Activated T-helper 2 cell treated with anti-CD3 and anti-CD28 coated beads, Interferon-gamma antibody, Interleukin-2, Interleukin-4, amounts not matched to agents 10 μg/mL and 5 μg/mL and 100 μg/mL, durations not matched to agents 14 hours and 24 hours and 36 hours (primary cell): ENCODE results near the gene CAPN8. TPM values are rescaled to one million over a fixed set of nuclear protein-coding genes. Genes with fewer than 3 reads are reported as not detected.
"Not testable (repeated sequence)": the region's sequence is repeated elsewhere in the genome, so short reads cannot be mapped to it uniquely, and the experiment has no call there.

Experiments used
- DNase-seq: peaks from one replicate; pipeline ENCODE4 v3.0.0; 2021; ENCODE audit warnings: low spot score
- H3K27ac Mint-ChIP-seq: one replicate; pipeline ENCODE4 v1.8.0; 2021; ENCODE audit warnings: mixed read lengths
- H3K27me3 Mint-ChIP-seq: one replicate; pipeline ENCODE4 v1.8.0; 2021; ENCODE audit warnings: low read depth, mixed read lengths
- H3K36me3 Mint-ChIP-seq: one replicate; pipeline ENCODE4 v1.8.0; 2021; ENCODE audit warnings: low read depth, mixed read lengths
- H3K4me1 Mint-ChIP-seq: one replicate; pipeline ENCODE4 v1.8.0; 2021; ENCODE audit warnings: low read depth, mixed read lengths
- H3K4me3 Mint-ChIP-seq: one replicate; pipeline ENCODE4 v1.8.0; 2021; ENCODE audit warnings: low read depth, mild to moderate bottlenecking, moderate library complexity, mixed read lengths
- H3K9me3 Mint-ChIP-seq: one replicate; pipeline ENCODE4 v1.8.0; 2021; ENCODE audit warnings: mixed read lengths
- intact Hi-C: fragments of 100-400 bp; cut with micrococcal nuclease; formaldehyde crosslinking; loops from one replicate; pipeline ENCODE4 v1.15.1; 2023
- total RNA-seq: library from RNA; stranded (reverse); gene quantifications from 2 replicates; pipeline ENCODE4 v1.2.3, GENCODE V29; 2022

The CAPN8 gene
- total RNA-seq, 1 donor from 2014 or later = not detected

- H3K27me3 Mint-ChIP-seq = no peaks in the 10 kb centered on the region
- H3K36me3 Mint-ChIP-seq = no peaks in the 10 kb centered on the region
- DNase-seq = no peak
- no peak overlapping the region for H3K27ac Mint-ChIP-seq
- H3K9me3 Mint-ChIP-seq = peaks cover 4% of the 10 kb centered on the region
- no peak overlapping the region for H3K4me3 Mint-ChIP-seq
- intact Hi-C loops = no loop called here
- H3K4me1 Mint-ChIP-seq = peaks cover 16% of the 10 kb centered on the region
Observed at GRCh38 chr1:223520200-223520599, 145.3 kb downstream of the CAPN8 start.

GRCh38 chr1:223519116-223519515, 146.4 kb downstream of the CAPN8 start:
- Mint-ChIP-seq H3K27ac (no peak overlapping the region), H3K36me3 (no peaks in the 10 kb centered on the region)

GRCh38 chr1:223518553-223518952, 146.9 kb downstream of the CAPN8 start:
- H3K27me3 Mint-ChIP-seq, H3K9me3 Mint-ChIP-seq, H3K4me3 Mint-ChIP-seq, intact Hi-C loops, H3K36me3 Mint-ChIP-seq, DNase-seq, H3K27ac Mint-ChIP-seq: not testable (repeated sequence)
- H3K4me1 Mint-ChIP-seq = peaks cover 30% of the 10 kb centered on the region

More at GRCh38 chr1:223519116-223519515, 146.4 kb downstream of the CAPN8 start:
- intact Hi-C loops = no loop called here
- H3K4me1 Mint-ChIP-seq = peaks cover 26% of the 10 kb centered on the region
- peaks cover 4% of the 10 kb centered on the region for H3K9me3 Mint-ChIP-seq
- H3K27me3 Mint-ChIP-seq = no peaks in the 10 kb centered on the region
- H3K4me3 Mint-ChIP-seq = no peak overlapping the region
- no peak for DNase-seq

- no peak overlapping the region for H3K4me3 Mint-ChIP-seq
- intact Hi-C loops = no loop called here
- no peak for DNase-seq
Observed at GRCh38 chr1:223515926-223516325, 149.6 kb downstream of the CAPN8 start.

GRCh38 chr1:223515421-223515820, 150.1 kb downstream of the CAPN8 start:
- Mint-ChIP-seq H3K36me3 (no peaks in the 10 kb centered on the region), H3K27me3 (no peaks in the 10 kb centered on the region), H3K9me3 (peaks cover 7% of the 10 kb centered on the region), H3K4me3 (no peak overlapping the region), H3K27ac (peak overlapping the region; percentile 74), H3K4me1 (peaks cover 30% of the 10 kb centered on the region)
- intact Hi-C loops = no loop called here
- peak; percentile 31 for DNase-seq

More at GRCh38 chr1:223515926-223516325, 149.6 kb downstream of the CAPN8 start:
- peaks cover 4% of the 10 kb centered on the region for H3K9me3 Mint-ChIP-seq
- peak overlapping the region; percentile 74 for H3K27ac Mint-ChIP-seq
- no peaks in the 10 kb centered on the region for H3K36me3 Mint-ChIP-seq
- H3K27me3 Mint-ChIP-seq = no peaks in the 10 kb centered on the region
- H3K4me1 Mint-ChIP-seq = peaks cover 30% of the 10 kb centered on the region

- Mint-ChIP-seq H3K4me3 (no peak overlapping the region), H3K9me3 (peaks cover 10% of the 10 kb centered on the region), H3K36me3 (no peaks in the 10 kb centered on the region), H3K27ac (peak overlapping the region; percentile 74), H3K27me3 (no peaks in the 10 kb centered on the region), H3K4me1 (peaks cover 30% of the 10 kb centered on the region)
- intact Hi-C loops = no loop called here
- DNase-seq = no peak
Observed at GRCh38 chr1:223514644-223515043, 150.9 kb downstream of the CAPN8 start.

- no peak overlapping the region for H3K4me3 Mint-ChIP-seq
- H3K27ac Mint-ChIP-seq = no peak overlapping the region
- no peak for DNase-seq
- no peaks in the 10 kb centered on the region for H3K36me3 Mint-ChIP-seq
- H3K4me1 Mint-ChIP-seq = peaks cover 30% of the 10 kb centered on the region
- H3K27me3 Mint-ChIP-seq = no peaks in the 10 kb centered on the region
- intact Hi-C loops = no loop called here
- peaks cover 8% of the 10 kb centered on the region for H3K9me3 Mint-ChIP-seq
Observed at GRCh38 chr1:223513309-223513708, 152.2 kb downstream of the CAPN8 start.

GRCh38 chr1:223512057-223512456, 153.4 kb downstream of the CAPN8 start:
- H3K27ac Mint-ChIP-seq = no peak overlapping the region
- no peak overlapping the region for H3K4me3 Mint-ChIP-seq
- DNase-seq = no peak
- H3K36me3 Mint-ChIP-seq = no peaks in the 10 kb centered on the region
- H3K9me3 Mint-ChIP-seq = peaks cover 8% of the 10 kb centered on the region
- H3K4me1 Mint-ChIP-seq = peaks cover 30% of the 10 kb centered on the region
- intact Hi-C loops = no loop called here
- H3K27me3 Mint-ChIP-seq = no peaks in the 10 kb centered on the region

- Mint-ChIP-seq H3K27ac (no peak overlapping the region), H3K36me3 (no peaks in the 10 kb centered on the region), H3K4me1 (peaks cover 2% of the 10 kb centered on the region), H3K9me3 (peaks cover 8% of the 10 kb centered on the region), H3K4me3 (no peak overlapping the region), H3K27me3 (no peaks in the 10 kb centered on the region)
- intact Hi-C loops = no loop called here
- no peak for DNase-seq
Observed at GRCh38 chr1:223508796-223509195, 156.7 kb downstream of the CAPN8 start.

GRCh38 chr1:223504741-223505140, 160.8 kb downstream of the CAPN8 start:
- H3K36me3 Mint-ChIP-seq = no peaks in the 10 kb centered on the region
- H3K27ac Mint-ChIP-seq = no peak overlapping the region
- no peak for DNase-seq
- H3K27me3 Mint-ChIP-seq = no peaks in the 10 kb centered on the region
- H3K4me3 Mint-ChIP-seq = no peak overlapping the region
- no peaks in the 10 kb centered on the region for H3K9me3 Mint-ChIP-seq
- no peaks in the 10 kb centered on the region for H3K4me1 Mint-ChIP-seq
- intact Hi-C loops = no loop called here

- Mint-ChIP-seq H3K4me3 (no peak overlapping the region), H3K27me3 (no peaks in the 10 kb centered on the region), H3K4me1 (no peaks in the 10 kb centered on the region), H3K9me3 (no peaks in the 10 kb centered on the region), H3K36me3 (no peaks in the 10 kb centered on the region), H3K27ac (no peak overlapping the region)
- intact Hi-C loops = no loop called here
- no peak for DNase-seq
Observed at GRCh38 chr1:223503348-223503747, 162.2 kb downstream of the CAPN8 start.

GRCh38 chr1:223500560-223501425, 164.7 kb downstream of the CAPN8 start:
- Mint-ChIP-seq H3K27me3 (no peaks in the 10 kb centered on the region), H3K4me3 (no peak overlapping the region), H3K4me1 (no peaks in the 10 kb centered on the region), H3K36me3 (no peaks in the 10 kb centered on the region), H3K27ac (no peak overlapping the region), H3K9me3 (no peaks in the 10 kb centered on the region)
- DNase-seq = no peak
- intact Hi-C loops = no loop called here

- H3K4me1 Mint-ChIP-seq = no peaks in the 10 kb centered on the region
- H3K27ac Mint-ChIP-seq = no peak overlapping the region
- H3K9me3 Mint-ChIP-seq = no peaks in the 10 kb centered on the region
- intact Hi-C loops = no loop called here
- no peak for DNase-seq
- H3K4me3 Mint-ChIP-seq = no peak overlapping the region
- no peaks in the 10 kb centered on the region for H3K36me3 Mint-ChIP-seq
- no peaks in the 10 kb centered on the region for H3K27me3 Mint-ChIP-seq
Observed at GRCh38 chr1:223496883-223497282, 168.6 kb downstream of the CAPN8 start.
